ENCODE results near the gene ROR1.
"Not testable (repeated sequence)": the region's sequence is repeated elsewhere in the genome, so short reads cannot be mapped to it uniquely, and the experiment has no call there.

Gene ROR1

DNA sequence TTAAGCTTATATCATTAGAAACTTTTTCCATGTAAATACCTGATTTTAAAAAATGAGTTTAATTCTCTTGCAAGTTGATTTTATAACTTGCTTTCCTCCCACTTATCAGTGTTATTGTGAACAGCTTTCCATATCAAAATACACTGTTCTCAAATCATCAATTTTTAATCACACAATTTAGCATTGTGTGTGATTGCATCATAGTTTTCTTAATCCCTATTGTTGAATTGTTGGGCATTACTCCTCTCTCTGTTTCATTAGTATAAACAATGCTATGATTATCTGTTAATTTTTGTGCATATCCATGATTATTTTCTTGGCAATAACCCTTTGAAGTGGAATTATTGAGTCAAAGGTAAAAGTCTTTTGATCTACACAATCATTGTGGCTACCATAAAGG, 48.7 kb downstream of the ROR1 start:
- no peak for DNase-seq (ENCODE audit: low read depth, low spot score)

DNA sequence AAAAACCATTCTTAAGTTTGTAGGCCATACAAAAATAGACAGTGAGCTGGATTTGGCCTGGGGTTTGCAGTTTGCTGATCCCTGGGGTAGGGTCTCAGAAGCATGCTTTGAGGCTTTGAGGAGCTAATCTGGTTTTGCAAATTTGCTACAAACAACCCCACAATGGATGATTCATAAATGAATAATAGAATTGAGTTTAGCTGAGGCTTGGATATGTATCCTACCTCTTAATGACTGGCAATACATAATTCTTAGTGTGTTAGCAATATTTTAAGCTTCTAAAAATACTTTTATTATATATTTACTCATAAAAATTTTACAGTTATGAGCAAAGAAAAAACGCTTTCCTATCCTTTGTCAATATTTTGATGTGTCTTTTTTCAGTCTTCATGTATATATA, 50.6 kb downstream of the ROR1 start:
- DNase-seq (ENCODE audit: low read depth, low spot score), result no peak

DNA sequence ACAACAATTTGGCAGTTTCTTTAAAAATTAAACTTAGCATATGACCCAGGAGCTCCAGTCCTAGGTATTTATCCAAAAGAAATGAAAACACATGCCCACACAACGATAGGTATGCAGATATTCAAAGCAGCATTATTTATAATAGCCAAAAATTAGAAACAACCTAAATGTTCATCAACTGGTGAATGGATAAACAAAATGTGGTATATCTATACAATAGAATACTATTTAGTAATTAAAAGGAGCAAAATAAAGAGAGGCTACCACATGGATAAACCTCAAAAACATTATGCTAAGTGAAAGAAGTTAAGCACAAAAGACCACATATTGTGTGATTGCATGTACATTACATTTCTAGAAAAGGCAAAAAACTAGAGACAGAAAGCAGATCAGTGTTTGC, 51.3 kb downstream of the ROR1 start:
- DNase-seq (ENCODE audit: low read depth, low spot score), result no peak

DNA sequence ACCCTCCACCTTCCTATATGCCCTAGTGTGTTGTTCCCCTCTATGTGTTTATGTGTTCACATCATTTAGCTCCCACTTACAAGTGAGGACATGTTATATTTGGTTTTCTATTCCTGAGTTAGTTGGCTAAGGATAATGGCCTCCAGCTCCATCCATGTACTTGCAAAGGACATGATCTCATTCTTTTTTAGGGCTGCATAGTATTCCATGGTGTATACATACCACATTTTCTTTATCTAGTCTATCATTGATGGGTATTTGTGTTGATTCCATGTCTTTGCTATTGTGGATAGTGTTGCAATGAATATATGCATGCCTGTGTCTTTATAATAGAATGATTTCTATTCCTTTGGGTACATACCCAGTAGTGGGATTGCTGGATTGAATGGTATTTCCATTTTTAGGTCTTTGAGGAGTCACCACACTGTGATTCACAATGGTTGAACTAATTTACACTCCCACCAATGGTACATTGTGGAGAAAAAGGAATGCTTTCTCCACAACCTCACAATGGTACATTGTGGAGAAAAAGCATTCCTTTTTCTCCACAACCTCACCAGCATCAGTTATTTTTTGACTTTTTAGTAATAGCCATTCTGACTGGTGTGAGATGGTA, 52.5 kb downstream of the ROR1 start:
- not testable (repeated sequence) for DNase-seq (ENCODE audit: low read depth, low spot score)

DNA sequence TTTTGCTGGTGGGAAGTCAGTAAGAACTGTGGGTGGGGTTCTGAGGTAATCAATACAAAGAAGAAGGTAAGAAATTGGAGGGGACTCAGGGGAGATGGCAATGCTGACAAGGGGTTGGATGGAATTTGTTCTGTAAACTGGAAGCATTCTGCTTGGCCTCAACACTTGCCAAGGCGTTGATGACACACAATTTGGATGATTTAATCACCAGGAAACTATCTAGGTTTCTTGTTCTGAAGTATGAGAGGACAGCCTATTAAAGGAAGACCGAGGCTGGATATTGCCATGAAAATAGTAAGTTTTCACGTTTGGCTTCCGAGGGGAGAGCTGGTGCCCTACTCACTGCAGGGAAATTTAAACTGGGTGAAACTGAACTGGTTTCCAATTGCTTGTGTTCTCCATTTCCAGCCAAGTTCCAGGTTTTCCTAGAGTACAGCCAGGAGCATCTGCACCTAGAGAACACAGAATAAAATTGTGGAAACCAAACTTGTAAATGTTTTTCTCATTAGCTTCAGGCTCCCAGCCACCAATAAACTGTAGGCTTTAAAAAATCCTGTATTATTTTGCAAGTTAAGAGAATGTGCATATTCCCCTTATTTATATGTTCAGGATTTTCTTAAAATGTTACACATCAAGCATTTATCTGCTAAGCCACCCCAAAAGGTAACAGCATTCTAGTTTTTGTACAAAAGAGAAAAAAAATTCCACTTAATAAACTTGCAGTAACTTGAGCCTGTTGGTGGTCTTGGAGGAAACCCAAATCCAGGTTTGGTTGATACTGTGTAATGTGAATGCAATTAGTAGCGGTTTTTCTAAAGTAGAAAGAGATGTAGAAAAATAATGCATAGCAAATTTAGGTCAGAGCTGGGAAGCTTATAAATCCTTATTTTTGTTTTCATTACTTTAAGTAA, 53.8 kb downstream of the ROR1 start:
- DNase-seq (ENCODE audit: low read depth, low spot score), result no peak

DNA sequence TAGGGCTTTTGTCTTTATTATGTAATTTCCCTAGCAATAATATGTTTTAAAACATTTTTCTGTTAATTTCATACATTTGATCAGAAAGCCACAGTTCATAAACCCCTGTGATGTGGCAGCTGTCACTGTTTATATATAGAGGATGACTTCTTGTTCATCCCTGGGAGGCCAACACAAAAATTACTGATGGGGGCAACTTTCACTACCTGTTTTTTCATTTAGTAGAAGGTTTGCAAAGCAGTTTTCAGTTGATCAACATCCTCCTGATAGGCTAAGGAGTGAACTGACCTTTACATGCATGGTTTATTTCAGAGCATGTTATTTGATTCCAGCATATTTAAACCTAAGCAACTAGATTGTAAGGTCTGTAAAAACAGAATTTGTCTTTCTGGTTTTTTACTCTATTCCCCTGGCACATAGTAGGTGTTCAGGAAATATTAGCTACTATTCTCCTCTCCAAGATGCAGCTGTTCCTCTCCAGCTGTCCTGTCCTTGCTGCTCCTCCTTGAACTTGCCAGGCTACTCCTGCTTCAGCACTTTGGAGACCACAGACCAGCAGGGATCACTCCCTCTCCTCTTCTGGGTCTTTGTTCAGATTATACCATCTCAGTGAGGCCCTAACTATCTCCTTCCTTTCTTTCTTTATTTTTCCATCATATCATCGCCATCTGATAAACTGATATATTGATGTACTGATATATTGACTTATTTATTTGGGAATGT, 54.7 kb downstream of the ROR1 start:
- DNase-seq (ENCODE audit: low read depth, low spot score), result no peak

DNA sequence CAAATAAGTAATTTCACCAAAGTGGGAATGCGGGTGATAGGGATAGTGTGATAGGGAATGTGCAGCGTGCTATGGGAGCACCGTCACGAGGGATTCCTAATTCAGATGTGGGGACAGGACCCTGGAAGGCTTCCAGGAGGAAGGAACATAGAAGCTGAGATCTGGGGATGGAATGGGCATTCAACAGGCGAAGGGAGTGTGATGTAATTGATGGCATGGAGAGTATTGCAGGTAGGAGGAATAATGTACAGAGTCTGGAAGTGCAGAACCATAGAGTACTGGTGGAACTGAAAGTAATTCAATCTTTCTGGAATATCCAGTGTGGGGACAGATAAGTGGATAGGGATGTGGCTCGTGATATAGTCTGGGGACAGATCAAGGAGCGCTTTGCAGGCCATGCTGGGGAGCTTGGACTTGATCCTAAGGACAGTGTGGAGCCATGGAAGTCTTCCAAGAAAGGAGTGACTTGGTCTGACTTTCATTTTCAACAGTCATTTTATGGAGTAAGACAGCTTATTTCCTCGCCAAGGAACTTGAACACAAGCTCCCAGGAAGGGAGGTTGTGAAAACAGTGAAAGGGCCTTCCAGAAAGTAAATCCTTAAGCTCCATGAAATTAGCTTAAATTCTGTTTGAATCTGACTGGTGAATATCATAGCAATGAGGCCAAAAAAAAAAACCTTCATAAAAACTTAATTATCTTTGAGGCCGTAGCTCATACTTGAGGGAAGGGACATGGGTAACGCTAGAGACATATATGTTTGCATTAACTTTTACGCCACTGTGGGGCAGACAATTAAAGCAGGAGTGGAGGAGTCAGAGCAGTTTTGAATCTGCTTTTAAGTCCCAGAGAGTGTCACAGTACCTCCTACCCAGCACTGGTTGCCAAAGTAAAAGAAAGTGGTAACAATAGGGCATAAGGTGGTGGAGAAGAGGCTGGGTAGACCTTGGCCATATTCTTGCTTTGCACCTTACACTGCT, 55.8 kb downstream of the ROR1 start:
- no peak for DNase-seq (ENCODE audit: low read depth, low spot score)

DNA sequence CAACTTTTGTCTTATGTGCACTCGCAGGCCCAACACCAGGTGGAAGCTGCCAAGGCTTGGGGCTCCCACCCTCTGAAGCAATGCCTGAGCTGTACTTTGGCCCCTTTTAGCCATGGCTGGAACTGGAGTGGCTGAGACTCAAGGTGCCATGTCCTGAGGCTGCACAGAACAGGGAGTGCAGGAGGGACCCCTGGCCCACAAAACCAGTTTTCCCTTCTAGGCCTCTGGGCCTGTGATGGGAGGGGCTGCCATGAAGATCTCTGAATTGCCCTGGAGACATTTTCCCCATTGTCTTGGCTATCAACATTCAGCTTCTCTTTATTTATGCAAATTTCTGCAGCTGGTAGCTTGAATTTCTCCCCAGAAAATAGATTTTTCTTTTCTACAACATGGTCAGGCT, 57.6 kb downstream of the ROR1 start:
- no peak for DNase-seq (ENCODE audit: low read depth, low spot score)

DNA sequence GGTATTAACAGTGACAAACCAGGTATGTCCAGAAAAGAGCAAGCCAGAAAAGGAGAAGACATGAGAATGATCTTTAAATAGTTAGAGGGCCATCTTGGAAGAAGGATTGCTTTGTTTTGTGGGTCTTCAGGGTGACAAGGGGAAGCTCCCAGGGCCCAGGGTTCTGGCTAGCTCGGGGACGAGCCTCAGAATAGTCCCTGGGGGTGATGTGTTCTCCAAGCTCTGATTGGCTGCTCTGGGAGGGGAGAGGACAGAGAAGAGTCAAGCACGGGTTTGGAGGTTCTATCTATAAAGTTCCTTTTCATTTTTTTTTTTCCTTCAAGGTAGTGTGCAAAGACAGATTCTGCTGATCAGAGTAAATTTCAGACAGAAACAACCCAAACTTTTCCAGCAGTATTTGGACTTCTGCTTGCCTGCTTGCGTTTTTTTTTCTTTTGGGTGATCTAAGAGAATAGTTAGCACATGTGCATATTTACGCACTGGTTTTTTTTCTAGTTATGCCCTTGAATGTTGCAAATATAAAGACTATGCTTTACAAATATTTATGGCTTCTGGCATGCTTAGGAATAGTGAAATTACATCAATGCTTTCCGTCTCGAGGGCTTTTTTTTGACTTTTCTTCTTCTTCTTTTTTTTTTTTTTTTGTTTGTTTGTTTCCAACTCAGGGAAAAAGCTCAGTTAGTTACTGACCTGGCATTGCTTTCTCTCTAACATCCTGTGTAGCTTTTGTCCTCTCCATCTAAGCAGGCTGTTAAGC, 59.7 kb downstream of the ROR1 start:
- no peak for DNase-seq (ENCODE audit: low read depth, low spot score)

DNA sequence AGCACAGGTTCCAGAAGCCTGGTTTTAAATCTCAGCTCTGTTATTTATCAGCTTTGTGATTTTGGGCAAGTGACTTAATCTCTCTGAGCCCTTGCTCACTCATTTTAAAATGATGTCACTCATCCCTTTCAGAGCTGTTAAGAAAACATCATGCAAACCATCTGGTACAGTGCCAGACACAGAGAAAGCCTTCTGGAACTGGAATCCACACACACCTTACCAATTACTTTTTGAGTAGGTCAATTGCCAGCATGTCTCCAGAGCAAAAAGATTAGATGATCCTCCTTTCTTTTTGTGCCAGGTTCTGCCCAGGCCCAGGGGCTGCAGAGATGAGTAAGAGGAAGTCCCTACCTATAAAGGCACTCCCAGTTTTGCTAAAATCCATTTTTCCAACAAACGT, 61.3 kb downstream of the ROR1 start:
- DNase-seq (ENCODE audit: low read depth, low spot score), result no peak

DNA sequence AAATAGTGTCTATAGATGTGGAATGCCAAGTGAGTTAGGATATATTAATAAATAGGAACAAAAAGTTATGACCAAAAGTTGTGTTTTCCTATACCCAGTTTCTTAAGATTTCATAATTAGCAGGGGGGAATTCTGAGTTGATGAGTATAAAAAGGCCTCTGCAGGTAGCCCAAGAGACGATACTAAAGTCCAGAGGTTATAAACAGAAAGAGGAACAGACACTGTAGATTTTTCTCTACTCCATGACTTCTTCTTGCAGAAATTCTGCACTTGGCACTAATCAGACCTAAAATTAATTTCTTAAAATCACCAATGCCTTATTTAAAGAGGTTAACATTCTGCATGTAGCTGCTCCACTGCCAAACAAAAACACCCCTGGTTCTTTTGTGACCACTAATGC, 62.6 kb downstream of the ROR1 start:
- DNase-seq (ENCODE audit: low read depth, low spot score), result no peak

DNA sequence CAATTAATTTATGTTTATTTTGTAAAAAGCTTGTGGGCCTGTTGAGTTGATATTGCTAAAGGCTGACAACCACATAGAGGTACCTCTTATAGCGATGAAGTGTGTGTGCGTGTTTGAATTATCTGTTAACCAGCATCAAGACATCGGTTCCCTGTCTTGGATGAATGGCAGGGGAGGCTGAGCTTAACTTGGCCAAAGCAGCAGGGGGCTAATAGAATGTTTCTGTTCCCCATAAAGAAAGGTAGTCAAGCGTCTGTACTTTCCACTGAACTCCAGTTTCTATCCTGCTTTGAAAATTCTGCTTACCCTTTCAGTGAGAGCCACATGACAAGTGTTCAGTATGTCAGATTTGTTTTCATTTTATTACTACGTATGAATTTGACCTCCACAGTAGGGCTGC, 63.0 kb downstream of the ROR1 start:
- DNase-seq (ENCODE audit: low read depth, low spot score), result no peak

DNA sequence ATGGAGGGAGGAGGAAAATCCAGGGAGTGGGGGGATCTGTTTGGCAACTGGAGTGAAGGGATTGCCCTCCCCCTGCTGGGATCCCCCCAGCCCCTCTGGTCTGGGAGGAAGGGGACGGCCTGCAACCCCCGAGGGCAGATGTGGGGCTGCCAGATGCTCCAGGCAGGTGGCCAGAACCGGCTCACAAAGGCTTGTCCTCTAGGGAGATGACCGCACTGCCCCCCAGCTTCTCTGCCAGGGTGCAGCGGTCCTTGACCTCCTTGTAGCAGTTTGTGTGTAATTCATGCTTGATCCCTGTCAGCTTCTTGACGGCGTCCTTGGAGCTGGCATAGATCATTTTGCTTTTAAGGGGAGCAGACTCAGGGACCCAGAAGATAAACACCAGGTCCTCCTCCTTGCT, 69.2 kb downstream of the ROR1 start:
- no peak for DNase-seq (ENCODE audit: low read depth, low spot score)

DNA sequence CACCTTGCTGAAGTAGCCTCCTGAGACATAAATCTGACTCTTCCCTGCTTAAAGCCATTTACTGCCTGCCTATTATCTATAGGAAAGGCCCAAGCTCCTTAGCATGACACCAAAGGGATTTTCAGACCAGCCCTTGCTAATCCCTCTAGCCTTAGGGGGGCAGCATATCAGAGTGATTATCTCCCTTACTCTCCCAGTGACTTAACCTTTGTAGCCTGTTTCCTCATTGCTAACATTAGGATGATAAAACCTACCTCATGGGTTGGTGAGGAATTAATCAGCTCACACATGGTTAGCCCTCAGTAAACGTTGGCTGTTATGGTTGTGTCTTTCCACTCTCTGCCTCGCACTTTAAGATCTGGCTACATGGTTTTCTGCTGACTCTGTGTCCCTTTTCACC, 70.1 kb downstream of the ROR1 start:
- no peak for DNase-seq (ENCODE audit: low read depth, low spot score)

DNA sequence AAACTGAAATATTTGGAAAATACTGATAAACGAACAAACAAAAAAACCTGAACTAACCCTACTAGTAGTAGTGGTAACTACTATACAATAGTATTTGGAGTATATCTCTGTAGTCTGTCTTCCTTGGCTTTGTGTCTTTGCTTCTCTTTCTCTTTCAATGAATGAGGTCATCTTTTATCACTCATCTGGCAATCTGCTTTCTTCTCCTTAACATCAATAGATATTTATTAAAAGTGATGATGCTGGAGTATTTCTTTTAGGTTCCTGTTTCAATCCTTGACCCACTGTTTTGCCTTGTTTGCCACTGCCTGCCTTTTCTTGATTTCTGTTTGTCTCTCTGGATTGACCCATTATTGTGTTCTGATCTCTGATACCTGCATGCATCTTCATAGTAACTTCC, 71.5 kb downstream of the ROR1 start:
- DNase-seq (ENCODE audit: low read depth, low spot score), result no peak

DNA sequence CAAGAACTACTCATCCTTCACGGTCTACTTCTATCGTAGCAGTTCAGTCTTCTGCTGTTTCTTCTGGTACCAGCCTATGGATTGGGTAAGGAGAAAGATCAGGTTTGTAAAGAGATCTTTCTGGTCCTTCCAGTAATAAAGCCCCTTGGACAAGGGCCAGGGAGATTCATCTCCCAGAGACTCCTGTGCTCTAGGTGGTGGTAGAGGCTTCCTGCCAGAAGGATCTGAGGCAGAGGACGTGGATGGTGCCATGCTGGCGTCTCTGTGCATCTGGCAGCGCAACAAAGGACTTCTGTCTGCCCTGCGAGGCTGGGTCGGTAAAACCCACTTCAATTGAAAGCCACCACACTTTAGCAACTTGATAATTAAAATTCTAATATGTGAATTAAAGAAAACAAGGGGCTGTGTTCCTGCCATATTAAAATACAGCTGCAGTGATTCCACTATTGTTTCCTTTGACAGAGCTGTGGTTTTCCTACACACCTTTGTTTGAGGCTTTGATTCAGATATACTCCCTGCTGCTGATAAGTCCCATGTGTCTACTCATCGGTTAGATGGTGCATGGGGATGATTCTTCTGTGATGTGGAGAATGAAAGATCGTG, 73.6 kb downstream of the ROR1 start:
- DNase-seq (ENCODE audit: low read depth, low spot score), result no peak

DNA sequence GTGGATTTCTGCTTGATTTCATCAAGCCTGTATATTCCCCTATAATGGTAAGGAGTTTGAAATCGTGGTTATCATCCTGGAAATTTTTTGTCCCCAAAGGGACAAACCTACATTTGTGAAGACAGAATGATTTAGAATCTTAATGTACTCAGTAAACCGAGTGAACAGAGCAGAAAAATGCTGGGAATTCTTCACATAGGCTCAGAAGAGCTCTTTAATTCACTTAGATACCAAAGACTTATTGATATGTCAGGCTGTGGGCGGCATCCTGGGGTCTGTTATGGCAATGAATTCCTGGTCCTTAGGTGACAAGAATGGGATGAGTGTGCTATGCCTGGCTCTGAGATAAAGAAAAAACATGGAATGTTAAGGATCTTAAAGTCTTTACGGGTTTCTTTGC, 74.9 kb downstream of the ROR1 start:
- DNase-seq (ENCODE audit: low read depth, low spot score), result no peak

DNA sequence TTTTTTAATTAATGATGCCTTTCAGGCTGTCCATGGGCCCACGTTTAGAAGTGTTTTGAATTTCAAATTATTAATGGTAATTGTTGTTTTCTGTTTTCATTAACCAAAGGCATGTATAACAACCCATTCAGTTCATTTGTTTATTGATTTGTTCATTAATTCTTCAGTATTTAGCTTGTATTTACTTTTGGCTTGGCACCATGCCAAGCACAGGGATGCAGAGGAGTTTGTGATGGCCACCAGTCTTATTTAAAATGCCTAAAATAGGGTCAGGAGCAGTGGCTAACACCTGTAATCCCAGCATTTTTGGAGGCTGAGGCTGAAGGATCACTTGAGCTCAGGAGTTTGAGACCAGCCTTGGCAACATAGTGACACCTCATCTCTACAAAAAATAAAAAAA, 75.3 kb downstream of the ROR1 start:
- DNase-seq (ENCODE audit: low read depth, low spot score), result no peak

DNA sequence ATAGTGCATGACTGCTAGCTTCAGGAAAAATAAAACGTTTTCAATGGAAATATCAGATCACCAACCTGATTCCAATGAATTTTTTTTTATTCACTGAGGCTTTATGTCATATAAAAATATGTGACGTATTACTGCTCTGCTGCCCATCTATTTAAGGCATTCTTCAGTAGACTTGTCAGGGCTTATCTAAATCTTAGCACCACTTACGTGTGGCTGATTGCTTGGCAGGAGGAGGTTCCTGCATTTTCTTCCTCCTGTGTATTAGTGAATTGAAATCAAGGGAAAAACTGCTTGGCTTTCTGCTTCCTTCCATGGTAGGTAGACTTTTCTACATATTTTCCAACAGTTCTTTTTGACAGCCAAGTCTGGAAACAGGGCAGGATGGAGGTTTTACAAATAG, 80.3 kb downstream of the ROR1 start:
- DNase-seq (ENCODE audit: low read depth, low spot score), result no peak

DNA sequence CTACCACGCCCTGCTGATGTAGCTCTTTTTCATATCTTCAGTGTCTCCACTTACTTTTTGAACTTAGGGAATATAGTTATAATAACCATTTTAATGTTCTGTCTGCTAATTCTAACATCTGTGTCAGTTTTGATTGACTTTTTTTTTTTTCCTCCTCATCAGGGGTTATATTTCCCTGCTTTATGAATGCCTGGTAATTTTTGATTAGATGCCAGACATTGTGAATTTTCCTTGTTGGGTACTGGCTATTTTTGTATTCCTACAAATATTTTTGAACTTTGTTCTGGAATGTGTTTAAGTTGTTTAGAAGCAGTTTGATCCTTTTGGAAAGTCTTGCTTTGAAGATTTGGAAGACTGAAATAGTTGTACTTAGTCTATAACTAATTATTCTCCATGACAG, 82.1 kb downstream of the ROR1 start:
- DNase-seq (ENCODE audit: low read depth, low spot score), result no peak
